H1 (cell line): Measurements from ENCODE around the gene FUNDC1. TPM values are rescaled to one million over a fixed set of nuclear protein-coding genes. Genes with fewer than 3 reads are reported as not detected.

ENCODE experiments used
- CTCF ChIA-PET: fragments of 300-600 bp; sonication (Branson Sonifier 250); formaldehyde crosslinking; loops from one replicate; lab custom pipeline; 2021; ENCODE audit not compliant: partially characterized antibody; lab: Charles Lee
- POLR2A ChIA-PET: fragments of 300-600 bp; sonication (Branson Sonifier 250); formaldehyde crosslinking; loops from one replicate; lab custom pipeline; 2021; ENCODE audit warnings: inconsistent platforms; ENCODE audit not compliant: partially characterized antibody; lab: Charles Lee
- DNase-seq, 2 experiments: peaks; one replicate each; pipeline versions ENCODE4 v3.0.0 to v3.0.0-alpha.2; 2010 to 2022; ENCODE audit warnings: low spot score in 2 of 2, low read depth in 1 of 2, mixed read lengths in 1 of 2
- FAIRE-seq: peaks from 2 replicates; lab custom pipeline; 2011; peaks lifted over from hg19 to GRCh38; lab: Jason Lieb, UNC
- H2AFZ ChIP-seq: 2 replicates; pipeline ENCODE4 v1.8.1; 2012; ENCODE audit warnings: low read length, inconsistent platforms
- H2AK5ac ChIP-seq: 2 replicates; pipeline ENCODE4 v1.6.1; 2013; ENCODE audit warnings: low read depth, low read length
- H2BK120ac ChIP-seq: replicated peaks from 2 replicates; pipeline ENCODE3; 2013; ENCODE audit warnings: low read depth, low read length, inconsistent platforms
- H2BK12ac ChIP-seq: 2 replicates; pipeline ENCODE4 v1.6.1; 2013; ENCODE audit warnings: low read depth, low read length
- H2BK15ac ChIP-seq: 2 replicates; pipeline ENCODE4 v1.6.1; 2013; ENCODE audit warnings: low read length
- H2BK20ac ChIP-seq: 2 replicates; pipeline ENCODE4 v1.6.1; 2013; ENCODE audit warnings: low read length
- H2BK5ac ChIP-seq: 2 replicates; pipeline ENCODE4 v1.6.1; 2013; ENCODE audit warnings: low read depth, low read length
- H3K14ac ChIP-seq: 2 replicates; pipeline ENCODE4 v1.6.1; 2013; ENCODE audit warnings: inconsistent platforms; ENCODE audit not compliant: insufficient read length
- H3K18ac ChIP-seq: 2 replicates; pipeline ENCODE4 v1.6.1; 2013; ENCODE audit warnings: low read length; ENCODE audit errors: extremely low read depth
- H3K23ac ChIP-seq: 2 replicates; pipeline ENCODE4 v1.6.1; 2013; ENCODE audit warnings: inconsistent platforms; ENCODE audit not compliant: insufficient read length
- H3K23me2 ChIP-seq: 2 replicates; pipeline ENCODE4 v1.6.1; 2013; ENCODE audit warnings: low read depth, low read length
- H3K27ac ChIP-seq: 2 replicates; pipeline ENCODE4 v1.6.1; 2011; ENCODE audit warnings: low read depth, low read length, inconsistent platforms
- H3K27me3 ChIP-seq, 4 experiments: replicated peaks in 1 of 4; 1 replicate in 1 of 4; 2 replicates in 3 of 4; pipeline versions ENCODE4 v1.6.1 to v1.8.1; 2011 to 2013; ENCODE audit warnings: low read length in 3 of 4, mild to moderate bottlenecking in 3 of 4, inconsistent platforms in 2 of 4, mixed read lengths in 2 of 4, moderate library complexity in 1 of 4; ENCODE audit not compliant: control insufficient read depth in 3 of 4, insufficient read depth in 3 of 4; ENCODE audit errors: extremely low read depth in 1 of 4
- H3K36me3 ChIP-seq, 4 experiments: 2 replicates each; pipeline versions ENCODE4 v1.6.1 to v1.8.1; 2011 to 2013; ENCODE audit warnings: mild to moderate bottlenecking in 4 of 4, low read length in 3 of 4, moderate library complexity in 2 of 4, control low read depth in 1 of 4, inconsistent platforms in 1 of 4; ENCODE audit not compliant: insufficient read depth in 4 of 4, control insufficient read depth in 2 of 4
- H3K4ac ChIP-seq: replicated peaks from 2 replicates; pipeline ENCODE3; 2013; ENCODE audit warnings: low read length, low read depth, mixed read lengths, inconsistent platforms; ENCODE audit not compliant: insufficient read length
- H3K4me1 ChIP-seq, 4 experiments: replicated peaks in 1 of 4; 1 replicate in 1 of 4; 2 replicates in 3 of 4; pipeline versions ENCODE4 v1.6.1 to v1.8.1; 2011 to 2013; ENCODE audit warnings: low read length in 3 of 4, inconsistent platforms in 2 of 4, mixed read lengths in 1 of 4; ENCODE audit not compliant: insufficient read depth in 4 of 4, control insufficient read depth in 3 of 4
- H3K4me2 ChIP-seq, 2 experiments: 2 replicates each; pipeline versions ENCODE4 v1.6.1 to v1.8.1; 2011 to 2013; ENCODE audit warnings: low read depth in 2 of 2, low read length in 2 of 2, control low read depth in 1 of 2, inconsistent platforms in 1 of 2, mild to moderate bottlenecking in 1 of 2; ENCODE audit not compliant: insufficient read depth in 1 of 2
- H3K4me3 ChIP-seq, 4 experiments: fragments of 200-600, 300-600 bp in 1 of 4; sonication (generic), shearing (Covaris generic), sonication (Bioruptor Twin) in 1 of 4; 2 replicates each; pipeline versions ENCODE4 v1.5.1 to v1.8.1; 2011 to 2016; ENCODE audit warnings: low read length in 4 of 4, low read depth in 3 of 4, control low read depth in 2 of 4, inconsistent platforms in 2 of 4, mild to moderate bottlenecking in 2 of 4, mixed read lengths in 1 of 4, moderate library complexity in 1 of 4; ENCODE audit not compliant: insufficient read depth in 2 of 4; ENCODE audit errors: extremely low read depth in 1 of 4
- H3K56ac ChIP-seq: replicated peaks from 2 replicates; pipeline ENCODE3; 2013; ENCODE audit warnings: low read depth, mild to moderate bottlenecking, mixed read lengths, low read length, inconsistent platforms; ENCODE audit not compliant: insufficient read length
- H3K79me1 ChIP-seq: 2 replicates; pipeline ENCODE4 v1.6.1; 2013; ENCODE audit warnings: low read depth, low read length, control low read depth
- H3K79me2 ChIP-seq, 2 experiments: 2 replicates each; pipeline versions ENCODE4 v1.6.1 to v1.8.1; 2012 to 2013; ENCODE audit warnings: low read length in 2 of 2, mild to moderate bottlenecking in 2 of 2, inconsistent platforms in 1 of 2; ENCODE audit not compliant: insufficient read depth in 2 of 2, control insufficient read depth in 1 of 2
- H3K9ac ChIP-seq, 4 experiments: replicated peaks in 1 of 4; 1 replicate in 1 of 4; 2 replicates in 3 of 4; pipeline versions ENCODE4 v1.6.1 to v1.8.1; 2011 to 2013; ENCODE audit warnings: low read depth in 3 of 4, low read length in 3 of 4, control low read depth in 2 of 4, mild to moderate bottlenecking in 2 of 4, moderate library complexity in 2 of 4, inconsistent platforms in 1 of 4; ENCODE audit errors: extremely low read depth in 1 of 4
- H3K9me3 ChIP-seq, 2 experiments: 2 replicates each; pipeline versions ENCODE4 v1.6.1 to v1.8.1; 2012 to 2013; ENCODE audit warnings: mild to moderate bottlenecking in 2 of 2, moderate library complexity in 2 of 2, control low read depth in 1 of 2, inconsistent platforms in 1 of 2, low read depth in 1 of 2, low read length in 1 of 2, mixed read lengths in 1 of 2; ENCODE audit not compliant: insufficient read depth in 2 of 2
- H4K20me1 ChIP-seq, 2 experiments: replicated peaks in 1 of 2; 2 replicates each; pipeline versions ENCODE3 to v1.8.1; 2011 to 2013; ENCODE audit warnings: inconsistent platforms in 2 of 2, low read length in 2 of 2, mild to moderate bottlenecking in 1 of 2; ENCODE audit not compliant: insufficient read depth in 2 of 2, control insufficient read depth in 1 of 2
- H4K5ac ChIP-seq: 2 replicates; pipeline ENCODE4 v1.6.1; 2013; ENCODE audit warnings: low read length, low read depth, mixed read lengths, inconsistent platforms; ENCODE audit not compliant: insufficient read length
- H4K8ac ChIP-seq: 2 replicates; pipeline ENCODE4 v1.8.0; 2013; ENCODE audit warnings: mild to moderate bottlenecking, moderate library complexity, low read length, inconsistent platforms; ENCODE audit not compliant: insufficient read depth; ENCODE audit errors: extremely low read depth
- H4K91ac ChIP-seq: replicated peaks from 2 replicates; pipeline ENCODE3; 2013; ENCODE audit warnings: low read length, mixed read lengths, inconsistent platforms; ENCODE audit not compliant: insufficient read length
- PHF8 ChIP-seq: fragments of 200-600 bp; sonication (generic); conservative IDR thresholded peaks from 2 replicates; pipeline ENCODE4 v1.7.1; 2012; ENCODE audit warnings: low read depth, mild to moderate bottlenecking, inconsistent platforms, low read length, moderate library complexity
- POLR2A ChIP-seq, 2 experiments: IDR thresholded peaks; 1 replicate in 1 of 2; 2 replicates in 1 of 2; pipeline ENCODE4 v1.6.1; 2011; ENCODE audit warnings: low read depth in 2 of 2, low read length in 2 of 2, mild to moderate bottlenecking in 2 of 2; ENCODE audit errors: control extremely low read depth in 1 of 2
- RXRA ChIP-seq: IDR thresholded peaks from 2 replicates; pipeline ENCODE4 v1.6.1; 2011; ENCODE audit warnings: low read depth, mild to moderate bottlenecking, low read length, moderate library complexity; ENCODE audit not compliant: insufficient read depth
- SIN3A ChIP-seq, 2 experiments: IDR thresholded peaks in 1 of 2; conservative IDR thresholded peaks in 1 of 2; 2 replicates each; pipeline ENCODE4 v1.6.1; 2011 to 2012; ENCODE audit warnings: low read length in 2 of 2, improper control_type of control experiment in 1 of 2, low read depth in 1 of 2, mild to moderate bottlenecking in 1 of 2
- SRF ChIP-seq: IDR thresholded peaks from 2 replicates; pipeline ENCODE4 v1.6.1; 2011; ENCODE audit warnings: mild to moderate bottlenecking, low read depth, low read length, moderate library complexity
- TAF1 ChIP-seq: IDR thresholded peaks from 2 replicates; pipeline ENCODE4 v1.6.1; 2011; ENCODE audit warnings: mild to moderate bottlenecking, low read depth, low read length
- TBP ChIP-seq: IDR thresholded peaks from 2 replicates; pipeline ENCODE4 v1.6.1; 2011; ENCODE audit warnings: low read depth, low read length, improper control_type of control experiment
- WGBS, 2 experiments: shearing (Covaris generic) in 1 of 2; methylation state at CpG; one replicate each; pipeline versions ENCODE4 v1.1.6 to v1.1.7; 2013 to 2015; ENCODE audit warnings: low lambda C conversion rate in 2 of 2, mixed read lengths in 2 of 2, inconsistent platforms in 1 of 2, low coverage in 1 of 2, missing lambda C conversion rate in 1 of 2; ENCODE audit not compliant: insufficient replicate concordance in 2 of 2, insufficient coverage in 1 of 2, insufficient read length in 1 of 2; ENCODE audit errors: extremely low coverage in 1 of 2, missing lambda C conversion rate in 1 of 2; 5-methylcytosine and 5-hydroxymethylcytosine counted together
- polyA plus RNA-seq, 7 experiments: library from polyadenylated mRNA; depleted of rRNA in 3 of 7; stranded (reverse) in 5 of 7; unstranded in 2 of 7; fragments of >200 nt in 5 of 7; fragments of 200-250 nt in 2 of 7; gene quantifications; 1 replicate in 5 of 7; 2 replicates in 1 of 7; 4 replicates in 1 of 7; pipeline versions ENCODE4 v1.2.1 to v1.2.3, GENCODE V29; 2011 to 2013; ENCODE audit warnings: missing spikeins in 2 of 7, mixed read lengths in 2 of 7
- total RNA-seq: library from RNA; stranded (reverse); fragmentation: NEBNext Ultra II Directional; extraction: Animal tissue kit (Norgen Biotek cat#: 25700); gene quantifications from 2 replicates; pipeline ENCODE4 v1.2.1, GENCODE V29; 2021
- TF ChIP-seq, protein P1 (sequence below): IDR thresholded peaks from 2 replicates; pipeline ENCODE4 v1.6.1; 2012; ENCODE audit warnings: inconsistent platforms

FUNDC1 gene
- total and polyA plus RNA-seq, 2 of the 8 experiments (the other 6 are each of a cell fraction or from before 2014, with no cell fraction given), result 13.7 to 24.1 TPM

DNA sequence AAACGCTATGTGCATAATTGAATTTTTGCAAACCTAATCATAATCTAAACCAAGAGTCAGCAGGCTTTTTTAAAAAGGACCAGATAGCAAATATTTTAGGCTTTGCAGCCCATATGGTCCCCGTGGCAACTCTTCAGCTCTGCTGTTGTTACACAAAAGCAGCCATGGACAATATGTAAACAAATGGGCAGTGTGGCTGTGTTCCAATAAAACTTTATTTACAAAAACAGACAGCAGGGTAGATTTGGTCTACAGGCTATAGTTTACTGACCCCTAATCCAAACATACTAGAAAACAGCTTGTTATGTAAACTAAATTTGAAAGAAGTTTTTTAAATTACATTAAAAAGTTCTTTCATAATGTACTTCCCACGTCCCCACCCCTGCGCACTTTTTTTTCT lies 53.1 kb downstream of the FUNDC1 start:
- no peak overlapping the region for H2BK120ac ChIP-seq
- no peak overlapping the region for H2AK5ac ChIP-seq
- no peak overlapping the region for H3K14ac ChIP-seq
- DNase-seq (no peak), FAIRE-seq (no peak)
- H4K8ac ChIP-seq, result no peak overlapping the region
- H3K27ac ChIP-seq, result no peak overlapping the region
- no peak overlapping the region for H3K4ac ChIP-seq
- H4K20me1 ChIP-seq, result no peaks in the 10 kb centered on the region
- H2BK20ac ChIP-seq, result no peak overlapping the region
- H2AFZ ChIP-seq, result no peak overlapping the region
- TF ChIP-seq SIN3A (conservative IDR thresholded peaks at IDR 0.05 in 1 of 2, IDR thresholded peaks at IDR 0.05 in 1 of 2; ENCODE audit: low read depth in 1 of 2, low read length in 2 of 2) (no peak), TAF1 (no peak), TBP (no peak), PHF8 (no peak), POLR2A (IDR thresholded peaks at IDR 0.05; ENCODE audit: control extremely low read depth in 1 of 2, low read depth in 2 of 2, low read length in 2 of 2) (no peak), RXRA (no peak), SRF (no peak)
- TF ChIP-seq, protein P1, sequence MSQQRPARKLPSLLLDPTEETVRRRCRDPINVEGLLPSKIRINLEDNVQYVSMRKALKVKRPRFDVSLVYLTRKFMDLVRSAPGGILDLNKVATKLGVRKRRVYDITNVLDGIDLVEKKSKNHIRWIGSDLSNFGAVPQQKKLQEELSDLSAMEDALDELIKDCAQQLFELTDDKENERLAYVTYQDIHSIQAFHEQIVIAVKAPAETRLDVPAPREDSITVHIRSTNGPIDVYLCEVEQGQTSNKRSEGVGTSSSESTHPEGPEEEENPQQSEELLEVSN, result no peak
- no peaks in the 10 kb centered on the region for H3K23me2 ChIP-seq
- no peak overlapping the region for H3K23ac ChIP-seq
- peaks cover 0 to 2% (median 0%) of the 10 kb centered on the region in 4 experiments; a peak in 1 of 7 replicates for H3K4me1 ChIP-seq
- H2BK12ac ChIP-seq, result no peak overlapping the region
- no peak overlapping the region for H4K5ac ChIP-seq
- no peak overlapping the region for H2BK15ac ChIP-seq
- H3K79me2 ChIP-seq, result no peaks in the 10 kb centered on the region
- no peak overlapping the region for H4K91ac ChIP-seq
- no peak overlapping the region for H2BK5ac ChIP-seq
- H3K4me3 ChIP-seq, result no peak overlapping the region
- no peaks in the 10 kb centered on the region for H3K27me3 ChIP-seq
- H3K4me2 ChIP-seq, result no peak overlapping the region
- ChIA-PET POLR2A (no interaction called here), CTCF (no interaction called here)
- no peaks in the 10 kb centered on the region for H3K79me1 ChIP-seq
- H3K56ac ChIP-seq, result no peak overlapping the region
- no peak overlapping the region for H3K18ac ChIP-seq
- WGBS, 2 experiments, result 78% methylated on average over 3 of the region's 4 CpGs; no CpG with 5 or more reads in 1 of the 2 experiments
- H3K9ac ChIP-seq, result no peak overlapping the region
- H3K36me3 ChIP-seq, result no peaks in the 10 kb centered on the region
- no peaks in the 10 kb centered on the region for H3K9me3 ChIP-seq
